Thyroid gland (tissue), 4 donors: ENCODE data around the gene PTPRN2. TPM values are rescaled to one million over a fixed set of nuclear protein-coding genes. Genes with fewer than 3 reads are reported as not detected.

ENCODE experiments used
- DNase-seq, 2 donors: peaks; one replicate each; pipeline ENCODE4 v3.0.0-alpha.2; 2019
- H3K27ac ChIP-seq, 3 donors: fragments of 200-600 bp; sonication (generic); 1 replicate in 2 of 3; 2 replicates in 1 of 3; pipeline ENCODE4 v1.5.1; 2016 to 2019; ENCODE audit warnings: mild to moderate bottlenecking in 1 of 3, moderate library complexity in 1 of 3
- H3K27me3 ChIP-seq: fragments of 200-600 bp; sonication (generic); one replicate; pipeline ENCODE4 v1.5.1; 2019
- H3K36me3 ChIP-seq, 2 donors: fragments of 200-600 bp; sonication (generic); one replicate each; pipeline ENCODE4 v1.5.1; 2016 to 2019
- H3K4me1 ChIP-seq, 2 donors: fragments of 200-600 bp; sonication (generic); one replicate each; pipeline ENCODE4 v1.5.1; 2017 to 2019
- H3K4me3 ChIP-seq, 3 donors: fragments of 200-600 bp; sonication (generic); replicated peaks in 1 of 3; 1 replicate in 2 of 3; 2 replicates in 1 of 3; pipeline ENCODE4 v1.5.1; 2016; ENCODE audit warnings: mild to moderate bottlenecking in 1 of 3
- H3K9me3 ChIP-seq: fragments of 200-600 bp; sonication (generic); one replicate; pipeline ENCODE4 v1.5.1; 2017
- CTCF ChIP-seq, 6 experiments: fragments of 200-600 bp in 3 of 6; fragments of 450-650 bp in 3 of 6; sonication (generic) in 3 of 6; IDR thresholded peaks; one replicate each; pipeline ENCODE4 v1.5.1; 2016 to 2019; ENCODE audit warnings: antibody characterized with exemption in 6 of 6, mild to moderate bottlenecking in 2 of 6, inconsistent platforms in 1 of 6, moderate library complexity in 1 of 6
- POLR2A ChIP-seq, 2 donors: fragments of 450-650 bp; IDR thresholded peaks; one replicate each; pipeline ENCODE4 v1.6.1; 2017; ENCODE audit warnings: antibody characterized with exemption in 2 of 2, mild to moderate bottlenecking in 2 of 2, moderate library complexity in 1 of 2
- WGBS, 2 donors: methylation state at CpG; one replicate each; pipeline ENCODE4 v1.1.5; 2017; 5-methylcytosine and 5-hydroxymethylcytosine counted together
- intact Hi-C: fragments of 100-400 bp; cut with DNase I; formaldehyde crosslinking; loops from one replicate; pipeline ENCODE4 v1.15.1; 2023
- total RNA-seq, 4 donors: library from RNA; depleted of rRNA; stranded (reverse); fragments of >200 nt; gene quantifications; one replicate each; pipeline ENCODE4 v1.2.3, GENCODE V29; 2016

The PTPRN2 gene
- total RNA-seq, 4 donors from 2014 or later, result 4.2 to 9.9 (median 7.7) TPM

GRCh38 chr7:158325530-158326381, 261.9 kb downstream of the PTPRN2 start:
- WGBS, 2 donors, result 41 to 45% methylated on average over 19 to 22 of the region's 27 CpGs
- Histone ChIP-seq H3K36me3 (no peaks in the 10 kb centered on the region), H3K27ac (no peak overlapping the region), H3K27me3 (no peaks in the 10 kb centered on the region), H3K4me1 (no peaks in the 10 kb centered on the region), H3K9me3 (no peaks in the 10 kb centered on the region), H3K4me3 (no peak overlapping the region)
- intact Hi-C loops, result no loop called here
- TF ChIP-seq POLR2A (IDR thresholded peaks at IDR 0.05) (no peak), CTCF (IDR thresholded peaks at IDR 0.05) (no peak)
- DNase-seq, result no peak

- Histone ChIP-seq H3K9me3 (no peaks in the 10 kb centered on the region), H3K36me3 (no peaks in the 10 kb centered on the region), H3K27ac (no peak overlapping the region), H3K4me3 (no peak overlapping the region), H3K4me1 (no peaks in the 10 kb centered on the region), H3K27me3 (no peaks in the 10 kb centered on the region)
- TF ChIP-seq CTCF (IDR thresholded peaks at IDR 0.05), result no peak
- no peak for TF ChIP-seq POLR2A (IDR thresholded peaks at IDR 0.05)
- intact Hi-C loops, result no loop called here
- WGBS, 2 donors, result 80 to 88% methylated on average over 16 to 17 of the region's 17 CpGs
- no peak for DNase-seq
Observed at GRCh38 chr7:158324397-158325360, 262.9 kb downstream of the PTPRN2 start.

- 82 to 85% methylated on average over 21 of the region's 21 CpGs for WGBS, 2 donors
- TF ChIP-seq CTCF (IDR thresholded peaks at IDR 0.05) (no peak), POLR2A (IDR thresholded peaks at IDR 0.05) (no peak)
- no peak for DNase-seq
- Histone ChIP-seq H3K4me1 (no peaks in the 10 kb centered on the region), H3K27me3 (no peaks in the 10 kb centered on the region), H3K27ac (no peak overlapping the region), H3K36me3 (no peaks in the 10 kb centered on the region), H3K9me3 (no peaks in the 10 kb centered on the region), H3K4me3 (no peak overlapping the region)
- intact Hi-C loops, result no loop called here
Observed at GRCh38 chr7:158323741-158324396, 263.8 kb downstream of the PTPRN2 start.

- TF ChIP-seq CTCF (IDR thresholded peaks at IDR 0.05) (no peak), POLR2A (IDR thresholded peaks at IDR 0.05) (no peak)
- intact Hi-C loops, result no loop called here
- no peak for DNase-seq
- H3K36me3 ChIP-seq, result no peaks in the 10 kb centered on the region
- 61 to 62% methylated on average over 13 of the region's 13 CpGs for WGBS, 2 donors
- no peaks in the 10 kb centered on the region for H3K4me1 ChIP-seq
- no peak overlapping the region for H3K4me3 ChIP-seq
- H3K27ac ChIP-seq, result no peak overlapping the region
- H3K27me3 ChIP-seq, result no peaks in the 10 kb centered on the region
- no peaks in the 10 kb centered on the region for H3K9me3 ChIP-seq
Observed at GRCh38 chr7:158322616-158323530, 264.8 kb downstream of the PTPRN2 start.
